ENCODE results near the gene TRDN. TPM values are rescaled to one million over a fixed set of nuclear protein-coding genes. Genes with fewer than 3 reads are reported as not detected.
"Not testable (repeated sequence)": the region's sequence is repeated elsewhere in the genome, so short reads cannot be mapped to it uniquely, and the experiment has no call there.

TRDN gene
- total RNA-seq, 1 donor = not detected

GRCh38 chr6:123587838-123588545 lies 48.8 kb downstream of the TRDN start:
- no peak overlapping the region for H3K4me2 ChIP-seq (ENCODE audit: insufficient read depth, low read length)
- no peak overlapping the region for H3K27ac ChIP-seq (ENCODE audit: low read depth, low read length)
- H3K27me3 ChIP-seq (ENCODE audit: insufficient read depth, low read length) = no peaks in the 10 kb centered on the region
- H4K20me1 ChIP-seq (ENCODE audit: insufficient read depth, low read length) = no peaks in the 10 kb centered on the region
- DNase-seq (ENCODE audit: insufficient read length, low spot score, missing footprints) = no peak
- no peaks in the 10 kb centered on the region for H3K9me3 ChIP-seq (ENCODE audit: low read depth, low read length)
- H2AFZ ChIP-seq (ENCODE audit: low read length) = no peak overlapping the region
- no peak overlapping the region for H3K4me3 ChIP-seq (ENCODE audit: insufficient read depth, low read length)
- H3K79me2 ChIP-seq (ENCODE audit: insufficient read depth, low read length) = no peaks in the 10 kb centered on the region
- H3K4me1 ChIP-seq (ENCODE audit: insufficient read depth, low read length) = no peaks in the 10 kb centered on the region
- H3K36me3 ChIP-seq (ENCODE audit: insufficient read depth, low read length) = no peaks in the 10 kb centered on the region
- TF ChIP-seq CTCF (IDR thresholded peaks at IDR 0.05; ENCODE audit: extremely low read depth, low read depth, low read length) = no peak

DNA sequence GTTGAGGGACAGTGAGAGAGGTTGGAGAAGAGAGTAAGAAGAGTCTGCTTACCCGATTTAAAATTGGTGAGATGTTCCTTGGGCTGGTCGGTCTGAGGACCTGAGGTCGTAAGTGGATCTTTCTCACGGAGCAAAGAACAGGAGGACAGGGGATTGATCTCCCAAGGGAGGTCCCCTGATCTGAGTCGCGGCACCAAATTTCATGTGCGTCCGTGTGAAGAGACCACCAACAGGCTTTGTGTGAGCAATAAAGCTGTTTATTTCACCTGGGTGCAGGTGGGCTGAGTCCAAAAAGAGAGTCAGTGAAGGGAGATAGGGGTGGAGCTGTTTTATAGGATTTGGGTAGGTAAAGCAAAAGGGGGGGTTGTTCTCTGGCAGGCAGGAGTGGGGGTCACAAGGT lies 49.3 kb downstream of the TRDN start:
- H3K79me2 ChIP-seq (ENCODE audit: insufficient read depth, low read length); H3K9me3 ChIP-seq (ENCODE audit: low read depth, low read length); H3K36me3 ChIP-seq (ENCODE audit: insufficient read depth, low read length); H3K4me1 ChIP-seq (ENCODE audit: insufficient read depth, low read length); DNase-seq (ENCODE audit: insufficient read length, low spot score, missing footprints); H3K4me2 ChIP-seq (ENCODE audit: insufficient read depth, low read length); H2AFZ ChIP-seq (ENCODE audit: low read length); H4K20me1 ChIP-seq (ENCODE audit: insufficient read depth, low read length); H3K27me3 ChIP-seq (ENCODE audit: insufficient read depth, low read length); H3K27ac ChIP-seq (ENCODE audit: low read depth, low read length); H3K4me3 ChIP-seq (ENCODE audit: insufficient read depth, low read length): not testable (repeated sequence)

DNA sequence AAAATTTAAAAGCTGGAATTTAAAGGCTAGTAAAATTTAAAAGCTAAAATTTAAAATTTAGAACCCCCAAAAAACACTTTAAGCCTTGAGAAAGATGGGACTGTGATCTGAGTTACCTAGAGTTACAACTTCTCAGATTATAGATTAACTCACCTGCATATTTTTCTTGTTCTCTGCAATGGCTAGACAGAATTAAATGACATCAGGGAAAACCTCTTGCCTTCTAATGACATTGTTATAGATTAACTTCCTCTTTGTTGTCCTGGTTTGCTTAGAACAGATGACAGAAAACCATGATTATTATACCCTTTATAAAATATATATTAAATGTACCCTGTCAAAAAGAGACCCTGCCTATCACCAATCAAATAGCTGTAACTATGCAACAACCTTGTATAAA lies 56.4 kb downstream of the TRDN start:
- Histone ChIP-seq H3K4me2 (ENCODE audit: insufficient read depth, low read length) (no peak overlapping the region), H3K9me3 (ENCODE audit: low read depth, low read length) (no peaks in the 10 kb centered on the region), H3K79me2 (ENCODE audit: insufficient read depth, low read length) (no peaks in the 10 kb centered on the region), H3K36me3 (ENCODE audit: insufficient read depth, low read length) (no peaks in the 10 kb centered on the region), H3K27ac (ENCODE audit: low read depth, low read length) (no peak overlapping the region), H3K27me3 (ENCODE audit: insufficient read depth, low read length) (no peaks in the 10 kb centered on the region), H3K4me3 (ENCODE audit: insufficient read depth, low read length) (no peak overlapping the region), H3K4me1 (ENCODE audit: insufficient read depth, low read length) (no peaks in the 10 kb centered on the region), H4K20me1 (ENCODE audit: insufficient read depth, low read length) (no peaks in the 10 kb centered on the region), H2AFZ (ENCODE audit: low read length) (no peak overlapping the region)
- no peak for TF ChIP-seq CTCF (IDR thresholded peaks at IDR 0.05; ENCODE audit: extremely low read depth, low read depth, low read length)
- no peak for DNase-seq (ENCODE audit: insufficient read length, low spot score, missing footprints)

DNA sequence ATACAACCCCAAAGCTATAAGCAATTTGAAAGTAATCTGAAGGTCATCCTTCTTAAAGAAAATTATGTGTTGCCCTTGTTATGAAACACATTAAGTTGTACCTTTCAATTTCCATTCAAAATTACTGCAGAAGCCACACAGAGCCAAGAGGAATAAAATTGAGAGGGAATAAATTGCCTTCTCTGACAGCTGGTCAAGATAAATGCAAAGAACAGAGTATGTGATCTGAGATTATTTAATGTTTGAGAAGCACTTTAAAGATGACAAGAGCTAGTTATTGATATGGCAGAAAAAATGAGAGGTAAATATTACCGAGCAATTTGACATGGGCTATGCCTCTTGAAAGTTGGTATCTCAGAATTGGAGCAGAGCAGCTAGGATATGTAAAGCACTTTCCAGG lies 61.6 kb downstream of the TRDN start:
- Histone ChIP-seq H3K27me3 (ENCODE audit: insufficient read depth, low read length) (no peaks in the 10 kb centered on the region), H3K4me2 (ENCODE audit: insufficient read depth, low read length) (no peak overlapping the region), H3K36me3 (ENCODE audit: insufficient read depth, low read length) (no peaks in the 10 kb centered on the region), H3K4me3 (ENCODE audit: insufficient read depth, low read length) (no peak overlapping the region), H4K20me1 (ENCODE audit: insufficient read depth, low read length) (no peaks in the 10 kb centered on the region), H2AFZ (ENCODE audit: low read length) (no peak overlapping the region), H3K79me2 (ENCODE audit: insufficient read depth, low read length) (no peaks in the 10 kb centered on the region), H3K27ac (ENCODE audit: low read depth, low read length) (no peak overlapping the region), H3K9me3 (ENCODE audit: low read depth, low read length) (no peaks in the 10 kb centered on the region), H3K4me1 (ENCODE audit: insufficient read depth, low read length) (no peaks in the 10 kb centered on the region)
- DNase-seq (ENCODE audit: insufficient read length, low spot score, missing footprints) = no peak
- no peak for TF ChIP-seq CTCF (IDR thresholded peaks at IDR 0.05; ENCODE audit: extremely low read depth, low read depth, low read length)
